HCT116 (cell line): ENCODE measurements around the gene CDK4. TPM values are rescaled to one million over a fixed set of nuclear protein-coding genes. Genes with fewer than 3 reads are reported as not detected.

Experiments
- ATAC-seq: fragments of 200-7000 bp; cut with Tn5 transposase; 2 replicates; pipeline ENCODE4 v1.9.1; 2020; ENCODE audit warnings: mild to moderate bottlenecking, moderate library complexity
- Bru-seq: library from RNA; stranded (reverse); fragments of 400-500 nt; gene quantifications from one replicate; lab custom pipeline; 2021; lab: Mats Ljungman, UMichigan
- BruChase-seq, 2 experiments: library from RNA; stranded (reverse); fragments of 400-500 nt; gene quantifications; one replicate each; lab custom pipeline; 2021; lab: Mats Ljungman, UMichigan
- BruUV-seq: library from RNA; stranded (reverse); fragments of 400-500 nt; replicated peaks from 2 replicates; lab custom pipeline; 2021; lab: Mats Ljungman, UMichigan
- CTCF ChIA-PET: fragments of 300-600 bp; sonication (Branson Sonifier 250); formaldehyde crosslinking; loops from one replicate; lab custom pipeline; 2021; ENCODE audit warnings: antibody characterized with exemption; lab: Charles Lee
- POLR2A ChIA-PET: fragments of 300-600, 350-600 bp; sonication (Branson Sonifier 250); formaldehyde crosslinking; loops from one replicate; lab custom pipeline; 2021; ENCODE audit warnings: antibody characterized with exemption; lab: Charles Lee
- RAD21 ChIA-PET, 2 experiments: fragments of 300-600 bp; sonication (Branson Sonifier 250); formaldehyde crosslinking; loops; one replicate each; lab custom pipeline; 2023; ENCODE audit warnings: low total read pairs in 2 of 2; ENCODE audit not compliant: uncharacterized antibody in 2 of 2, unreplicated experiment in 2 of 2, low non-redundant PET in 1 of 2; lab: Charles Lee
- DNase-seq: peaks from one replicate; pipeline ENCODE4 v3.0.0-alpha.2; 2010; ENCODE audit warnings: low read depth, low spot score
- H2AFZ ChIP-seq: fragments of 200-600 bp; shearing (Covaris generic), sonication (generic); 2 replicates; pipeline ENCODE4 v1.6.1; 2017; ENCODE audit warnings: low read depth, mixed run types, mixed read lengths, antibody characterized with exemption, low read length; ENCODE audit not compliant: poor library complexity, severe bottlenecking
- H3K27ac ChIP-seq: 2 replicates; pipeline ENCODE4 v1.5.1; 2012; ENCODE audit warnings: low read depth, low read length
- H3K27me3 ChIP-seq: fragments of 200-600 bp; sonication (generic); 2 replicates; pipeline ENCODE4 v1.6.1; 2016; ENCODE audit warnings: mixed run types, low read length, mixed read lengths; ENCODE audit not compliant: insufficient read depth
- H3K36me3 ChIP-seq, 2 experiments: fragments of 200-500 bp in 1 of 2; fragments of 200-600 bp in 1 of 2; sonication (Bioruptor generic) in 1 of 2; sonication (generic) in 1 of 2; 2 replicates each; pipeline versions ENCODE4 v1.5.1 to v1.6.1; 2014 to 2016; ENCODE audit warnings: low read length in 2 of 2, inconsistent platforms in 1 of 2, mixed read lengths in 1 of 2, mixed run types in 1 of 2; ENCODE audit not compliant: insufficient read depth in 2 of 2, control insufficient read depth in 1 of 2
- H3K4me1 ChIP-seq, 2 experiments: fragments of 200-600 bp in 1 of 2; sonication (generic) in 1 of 2; 2 replicates each; pipeline versions ENCODE4 v1.5.1 to v1.6.1; 2012 to 2017; ENCODE audit warnings: low read length in 2 of 2, inconsistent platforms in 1 of 2, mild to moderate bottlenecking in 1 of 2, mixed read lengths in 1 of 2, mixed run types in 1 of 2, moderate library complexity in 1 of 2; ENCODE audit not compliant: insufficient read depth in 2 of 2, control insufficient read depth in 1 of 2
- H3K4me2 ChIP-seq: fragments of 200-600 bp; sonication (generic); 2 replicates; pipeline ENCODE4 v1.6.1; 2017; ENCODE audit warnings: mixed run types, low read length, mixed read lengths
- H3K4me3 ChIP-seq, 2 experiments: fragments of 200-600 bp in 1 of 2; sonication (generic) in 1 of 2; replicated peaks in 1 of 2; 2 replicates each; pipeline ENCODE4 v1.5.1; 2011 to 2016; ENCODE audit warnings: low read length in 2 of 2, control low read depth in 1 of 2, low read depth in 1 of 2, mild to moderate bottlenecking in 1 of 2, mixed read lengths in 1 of 2, mixed run types in 1 of 2
- H3K79me2 ChIP-seq: fragments of 200-600 bp; sonication (generic); 2 replicates; pipeline ENCODE4 v1.6.1; 2017; ENCODE audit warnings: mild to moderate bottlenecking, mixed run types, low read length, moderate library complexity, mixed read lengths; ENCODE audit not compliant: insufficient read depth
- H3K9ac ChIP-seq: fragments of 200-600 bp; sonication (generic); 2 replicates; pipeline ENCODE4 v1.6.1; 2016; ENCODE audit warnings: low read length, mixed read lengths
- H3K9me2 ChIP-seq: fragments of 200-600 bp; sonication (generic), shearing (Covaris generic); 2 replicates; pipeline ENCODE4 v1.6.1; 2017; ENCODE audit warnings: mixed run types, mild to moderate bottlenecking, moderate library complexity; ENCODE audit not compliant: insufficient read depth
- H3K9me3 ChIP-seq, 2 experiments: fragments of 200-500 bp in 1 of 2; fragments of 200-600 bp in 1 of 2; sonication (Bioruptor generic) in 1 of 2; sonication (generic) in 1 of 2; 2 replicates each; pipeline ENCODE4 v1.6.1; 2014 to 2017; ENCODE audit warnings: low read length in 2 of 2, mixed read lengths in 2 of 2, inconsistent platforms in 1 of 2, low read depth in 1 of 2, mild to moderate bottlenecking in 1 of 2, mixed run types in 1 of 2, moderate library complexity in 1 of 2; ENCODE audit not compliant: control insufficient read depth in 1 of 2, insufficient read depth in 1 of 2
- H4K20me1 ChIP-seq: fragments of 200-600 bp; sonication (generic), shearing (Covaris generic); 2 replicates; pipeline ENCODE4 v1.6.1; 2017; ENCODE audit warnings: mixed run types, mild to moderate bottlenecking, moderate library complexity; ENCODE audit not compliant: insufficient read depth
- CBX3 ChIP-seq: IDR thresholded peaks from 2 replicates; pipeline ENCODE4 v1.6.1; 2012; ENCODE audit warnings: low read depth
- CEBPB ChIP-seq: IDR thresholded peaks from 2 replicates; pipeline ENCODE4 v1.6.1; 2012; ENCODE audit warnings: low read depth
- EGR1 ChIP-seq: IDR thresholded peaks from 2 replicates; pipeline ENCODE4 v1.6.1; 2012; ENCODE audit warnings: low read depth
- ELF1 ChIP-seq: IDR thresholded peaks from 2 replicates; pipeline ENCODE4 v1.6.1; 2012; ENCODE audit warnings: low read depth, borderline replicate concordance
- EZH2phosphoT487 ChIP-seq: fragments of 200-600 bp; IDR thresholded peaks from 2 replicates; pipeline ENCODE4 v1.6.1; 2018; ENCODE audit warnings: antibody characterized with exemption, borderline replicate concordance
- FOSL1 ChIP-seq: IDR thresholded peaks from 2 replicates; pipeline ENCODE4 v1.6.1; 2012; ENCODE audit warnings: low read depth
- JUND ChIP-seq: IDR thresholded peaks from 2 replicates; pipeline ENCODE4 v1.6.1; 2012
- POLR2A ChIP-seq: IDR thresholded peaks from 2 replicates; pipeline ENCODE4 v1.7.0; 2011; ENCODE audit warnings: borderline replicate concordance; ENCODE audit not compliant: insufficient read depth, insufficient read length; ENCODE audit errors: extremely low read depth
- POLR2AphosphoS5 ChIP-seq: IDR thresholded peaks from 2 replicates; pipeline ENCODE4 v1.6.1; 2011; ENCODE audit warnings: mild to moderate bottlenecking, low read depth, low read length, moderate library complexity
- RAD21 ChIP-seq: IDR thresholded peaks from 2 replicates; pipeline ENCODE4 v1.6.1; 2012; ENCODE audit warnings: low read depth, mild to moderate bottlenecking
- SIN3A ChIP-seq: IDR thresholded peaks from 2 replicates; pipeline ENCODE4 v1.6.1; 2012; ENCODE audit warnings: low read depth
- SP1 ChIP-seq: IDR thresholded peaks from 2 replicates; pipeline ENCODE4 v1.6.1; 2012; ENCODE audit warnings: low read depth
- SRF ChIP-seq: IDR thresholded peaks from 2 replicates; pipeline ENCODE4 v1.6.1; 2012; ENCODE audit warnings: low read depth
- TCF7L2 ChIP-seq: IDR thresholded peaks from 2 replicates; pipeline ENCODE4 v1.7.0; 2011; ENCODE audit warnings: borderline replicate concordance, inconsistent platforms; ENCODE audit not compliant: insufficient read depth, insufficient read length; ENCODE audit errors: extremely low read depth
- YY1 ChIP-seq: IDR thresholded peaks from 2 replicates; pipeline ENCODE4 v1.6.1; 2011; ENCODE audit warnings: low read length, low read depth, moderate library complexity, mild to moderate bottlenecking; ENCODE audit not compliant: insufficient replicate concordance; ENCODE audit errors: extremely low read depth
- ZFX ChIP-seq: fragments of 450-650 bp; IDR thresholded peaks from 2 replicates; pipeline ENCODE4 v1.6.1; 2017
- ZNF274 ChIP-seq: fragments of 200-500 bp; sonication (Bioruptor generic); IDR thresholded peaks from 2 replicates; pipeline ENCODE4 v1.6.1; 2014; ENCODE audit warnings: mild to moderate bottlenecking, low read depth, low read length, inconsistent platforms
- intact Hi-C: fragments of 100-400 bp; cut with micrococcal nuclease; formaldehyde crosslinking; loops from 2 replicates; pipeline ENCODE4 v1.10.0; 2022
- long read RNA-seq: library from polyadenylated mRNA; unstranded; transcript quantifications from one replicate; pipeline ENCODE4 v2.0.0, GENCODE V29; 2021; ENCODE audit not compliant: unreplicated experiment
- polyA plus RNA-seq: library from polyadenylated mRNA; unstranded; fragments of >200 nt; gene quantifications from 2 replicates; pipeline ENCODE4 v1.2.1, GENCODE V29; 2012; ENCODE audit warnings: missing spikeins
- total RNA-seq: library from RNA; stranded (reverse); gene quantifications from one replicate; pipeline ENCODE4 v1.2.1, GENCODE V29; 2021; ENCODE audit not compliant: unreplicated experiment
- TF ChIP-seq, protein P1 (sequence below), 3 experiments: fragments of 200-600 bp in 1 of 3; sonication (generic) in 1 of 3; IDR thresholded peaks in 2 of 3; conservative IDR thresholded peaks in 1 of 3; 2 replicates each; pipeline ENCODE4 v1.5.1; 2012 to 2017; ENCODE audit warnings: low read depth in 2 of 3, low read length in 2 of 3, antibody characterized with exemption in 1 of 3, borderline replicate concordance in 1 of 3, control low read depth in 1 of 3, mild to moderate bottlenecking in 1 of 3, mixed read lengths in 1 of 3, mixed run types in 1 of 3, moderate library complexity in 1 of 3; ENCODE audit not compliant: insufficient read depth in 1 of 3
- TF ChIP-seq, protein P2 (sequence below): IDR thresholded peaks from 2 replicates; pipeline ENCODE4 v1.6.1; 2012
- TF ChIP-seq, protein P3 (sequence below): IDR thresholded peaks from 2 replicates; pipeline ENCODE4 v1.6.1; 2012; ENCODE audit warnings: low read depth
- TF ChIP-seq, protein P4 (sequence below): IDR thresholded peaks from 2 replicates; pipeline ENCODE4 v1.6.1; 2012

The CDK4 gene
- total RNA-seq (206 TPM), Bru-seq, nascent RNA (percentile 95 among the genes with signal in this experiment), BruChase-seq, experiment 1, labeled RNA remaining after a 6-hour chase (percentile 98 among the genes with signal in this experiment), BruChase-seq, experiment 2, labeled RNA remaining after a 2-hour chase (percentile 96 among the genes with signal in this experiment)
- 160 and 199 TPM in 2 replicates for polyA plus RNA-seq
- long read RNA-seq, transcript CDK4-201 (8 exons, 2,076 nt), result major isoform, 281 of 310 reads
- long read RNA-seq, partial matches to known transcripts, result 9 of 310 reads
- long read RNA-seq, other reads (novel, unspliced or antisense), result 17 of 310 reads

DNA sequence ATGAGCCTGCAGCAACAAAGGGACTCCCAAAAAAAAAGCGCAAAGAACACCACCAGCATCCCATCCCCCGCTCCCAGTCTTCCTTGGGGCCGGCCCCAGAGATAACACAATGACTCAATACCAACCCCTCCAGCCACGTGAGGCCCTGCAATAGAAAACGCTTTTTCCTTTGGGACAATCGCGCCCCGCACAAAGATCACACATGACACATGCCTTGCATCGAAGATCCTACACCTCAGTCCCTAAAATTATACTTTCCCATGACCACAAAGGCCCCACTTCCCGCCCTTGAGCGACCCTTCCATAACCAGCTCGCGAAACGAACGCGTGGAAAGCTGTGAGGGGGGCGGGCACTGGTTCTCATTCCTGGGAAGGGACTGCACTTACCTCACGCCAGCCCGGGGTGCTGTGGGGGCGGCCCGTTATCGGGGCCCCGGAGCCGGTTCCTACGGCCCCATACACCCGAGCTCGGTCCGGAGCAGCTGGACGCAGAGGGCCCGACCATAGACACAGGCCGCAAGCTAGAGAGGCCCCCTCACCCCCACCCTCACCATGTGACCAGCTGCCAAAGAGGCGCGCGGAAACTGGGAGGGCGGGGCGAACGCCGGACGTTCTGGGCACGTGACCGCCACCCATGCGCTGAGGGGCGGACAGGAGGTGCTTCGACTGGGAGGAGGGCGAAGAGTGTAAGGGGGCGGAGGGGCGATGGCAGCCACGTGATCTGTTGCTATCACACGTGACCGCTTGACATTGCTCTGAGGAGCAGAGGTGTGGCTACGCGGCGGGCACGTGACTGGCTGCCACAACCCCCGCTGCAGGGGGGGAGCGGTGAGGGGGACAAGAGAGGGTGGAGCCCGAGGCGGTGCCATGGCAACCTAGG, at the start of gene CDK4:
TSS of gene CDK4 (minus strand) at position 523 of the 880 bp plus-strand sequence. CDS start 593 bp downstream, outside the sequence.
- Histone ChIP-seq H3K4me2 (peak within 1 kb of the TSS; percentile 88), H3K9ac (peak within 1 kb of the TSS; percentile 95), H3K4me3 (peak within 1 kb of the TSS; percentile 82 to 98), H4K20me1 (no peaks in the 10 kb centered on the region), H3K27ac (peak within 1 kb of the TSS; percentile 69), H3K4me1 (peaks cover 20 to 45% of the 10 kb centered on the region in 2 experiments), H3K36me3 (peaks cover 15 to 24% of the 10 kb centered on the region in 2 experiments; a peak in 3 of 4 replicates), H3K9me3 (no peaks in the 10 kb centered on the region), H3K79me2 (peaks cover 33% of the 10 kb centered on the region), H3K9me2 (no peaks in the 10 kb centered on the region), H2AFZ (no peak within 1 kb of the TSS), H3K27me3 (no peaks in the 10 kb centered on the region)
- peak; percentile 75 for ATAC-seq
- BruUV-seq, result TSS peak; percentile 81
- ChIA-PET POLR2A (interaction anchor here (0.8 kb wide), 1 partner anchor 14 kb away, joined by 5 read pairs; the partner anchor contains the start of gene CYP27B1), RAD21 (no interaction called here), CTCF (no interaction called here)
- intact Hi-C loops, result no loop called here
- DNase-seq, result peak; percentile 99
- peak; percentile 37 for TF ChIP-seq YY1
- TF ChIP-seq SRF, result no peak
- peak; percentile 21 for TF ChIP-seq TCF7L2
- TF ChIP-seq SP1, result no peak
- no peak for TF ChIP-seq ZNF274
- peak; percentile 88 for TF ChIP-seq ZFX
- peak; percentile 50 for TF ChIP-seq POLR2A
- TF ChIP-seq, protein P1, sequence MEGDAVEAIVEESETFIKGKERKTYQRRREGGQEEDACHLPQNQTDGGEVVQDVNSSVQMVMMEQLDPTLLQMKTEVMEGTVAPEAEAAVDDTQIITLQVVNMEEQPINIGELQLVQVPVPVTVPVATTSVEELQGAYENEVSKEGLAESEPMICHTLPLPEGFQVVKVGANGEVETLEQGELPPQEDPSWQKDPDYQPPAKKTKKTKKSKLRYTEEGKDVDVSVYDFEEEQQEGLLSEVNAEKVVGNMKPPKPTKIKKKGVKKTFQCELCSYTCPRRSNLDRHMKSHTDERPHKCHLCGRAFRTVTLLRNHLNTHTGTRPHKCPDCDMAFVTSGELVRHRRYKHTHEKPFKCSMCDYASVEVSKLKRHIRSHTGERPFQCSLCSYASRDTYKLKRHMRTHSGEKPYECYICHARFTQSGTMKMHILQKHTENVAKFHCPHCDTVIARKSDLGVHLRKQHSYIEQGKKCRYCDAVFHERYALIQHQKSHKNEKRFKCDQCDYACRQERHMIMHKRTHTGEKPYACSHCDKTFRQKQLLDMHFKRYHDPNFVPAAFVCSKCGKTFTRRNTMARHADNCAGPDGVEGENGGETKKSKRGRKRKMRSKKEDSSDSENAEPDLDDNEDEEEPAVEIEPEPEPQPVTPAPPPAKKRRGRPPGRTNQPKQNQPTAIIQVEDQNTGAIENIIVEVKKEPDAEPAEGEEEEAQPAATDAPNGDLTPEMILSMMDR (IDR thresholded peaks at IDR 0.05 in 2 of 3, conservative IDR thresholded peaks at IDR 0.05 in 1 of 3; ENCODE audit: borderline replicate concordance in 1 of 3, insufficient read depth in 1 of 3, low read depth in 2 of 3, low read length in 2 of 3), result no peak
- TF ChIP-seq CBX3, result no peak
- TF ChIP-seq JUND, result no peak
- no peak for TF ChIP-seq EGR1
- TF ChIP-seq, protein P2, sequence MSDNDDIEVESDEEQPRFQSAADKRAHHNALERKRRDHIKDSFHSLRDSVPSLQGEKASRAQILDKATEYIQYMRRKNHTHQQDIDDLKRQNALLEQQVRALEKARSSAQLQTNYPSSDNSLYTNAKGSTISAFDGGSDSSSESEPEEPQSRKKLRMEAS, result no peak
- TF ChIP-seq CEBPB, result no peak
- no peak for TF ChIP-seq ELF1
- TF ChIP-seq POLR2AphosphoS5, result peak; percentile 81
- TF ChIP-seq RAD21, result no peak
- no peak for TF ChIP-seq SIN3A
- TF ChIP-seq, protein P3, sequence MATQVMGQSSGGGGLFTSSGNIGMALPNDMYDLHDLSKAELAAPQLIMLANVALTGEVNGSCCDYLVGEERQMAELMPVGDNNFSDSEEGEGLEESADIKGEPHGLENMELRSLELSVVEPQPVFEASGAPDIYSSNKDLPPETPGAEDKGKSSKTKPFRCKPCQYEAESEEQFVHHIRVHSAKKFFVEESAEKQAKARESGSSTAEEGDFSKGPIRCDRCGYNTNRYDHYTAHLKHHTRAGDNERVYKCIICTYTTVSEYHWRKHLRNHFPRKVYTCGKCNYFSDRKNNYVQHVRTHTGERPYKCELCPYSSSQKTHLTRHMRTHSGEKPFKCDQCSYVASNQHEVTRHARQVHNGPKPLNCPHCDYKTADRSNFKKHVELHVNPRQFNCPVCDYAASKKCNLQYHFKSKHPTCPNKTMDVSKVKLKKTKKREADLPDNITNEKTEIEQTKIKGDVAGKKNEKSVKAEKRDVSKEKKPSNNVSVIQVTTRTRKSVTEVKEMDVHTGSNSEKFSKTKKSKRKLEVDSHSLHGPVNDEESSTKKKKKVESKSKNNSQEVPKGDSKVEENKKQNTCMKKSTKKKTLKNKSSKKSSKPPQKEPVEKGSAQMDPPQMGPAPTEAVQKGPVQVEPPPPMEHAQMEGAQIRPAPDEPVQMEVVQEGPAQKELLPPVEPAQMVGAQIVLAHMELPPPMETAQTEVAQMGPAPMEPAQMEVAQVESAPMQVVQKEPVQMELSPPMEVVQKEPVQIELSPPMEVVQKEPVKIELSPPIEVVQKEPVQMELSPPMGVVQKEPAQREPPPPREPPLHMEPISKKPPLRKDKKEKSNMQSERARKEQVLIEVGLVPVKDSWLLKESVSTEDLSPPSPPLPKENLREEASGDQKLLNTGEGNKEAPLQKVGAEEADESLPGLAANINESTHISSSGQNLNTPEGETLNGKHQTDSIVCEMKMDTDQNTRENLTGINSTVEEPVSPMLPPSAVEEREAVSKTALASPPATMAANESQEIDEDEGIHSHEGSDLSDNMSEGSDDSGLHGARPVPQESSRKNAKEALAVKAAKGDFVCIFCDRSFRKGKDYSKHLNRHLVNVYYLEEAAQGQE, result no peak
- no peak for TF ChIP-seq EZH2phosphoT487
- TF ChIP-seq, protein P4, sequence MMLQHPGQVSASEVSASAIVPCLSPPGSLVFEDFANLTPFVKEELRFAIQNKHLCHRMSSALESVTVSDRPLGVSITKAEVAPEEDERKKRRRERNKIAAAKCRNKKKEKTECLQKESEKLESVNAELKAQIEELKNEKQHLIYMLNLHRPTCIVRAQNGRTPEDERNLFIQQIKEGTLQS, result no peak
- no peak for TF ChIP-seq FOSL1
